Gastrocnemius medialis (tissue), 4 donors: ENCODE data around the gene CGB3.
"Not testable (repeated sequence)": the region's sequence is repeated elsewhere in the genome, so short reads cannot be mapped to it uniquely, and the experiment has no call there.

Source experiments
- CTCF ChIP-seq, 5 experiments: fragments of 450-650 bp in 3 of 5; fragments of 200-600 bp in 2 of 5; sonication (generic) in 2 of 5; IDR thresholded peaks in 4 of 5; conservative IDR thresholded peaks in 1 of 5; 1 replicate in 4 of 5; 2 replicates in 1 of 5; pipeline ENCODE4 v1.5.1; 2016 to 2019; ENCODE audit warnings: antibody characterized with exemption in 5 of 5, mild to moderate bottlenecking in 3 of 5, moderate library complexity in 3 of 5
- POLR2A ChIP-seq, 2 donors: fragments of 450-650 bp; IDR thresholded peaks; one replicate each; pipeline ENCODE4 v1.6.1; 2017; ENCODE audit warnings: antibody characterized with exemption in 2 of 2, mild to moderate bottlenecking in 2 of 2, moderate library complexity in 2 of 2

- TF ChIP-seq CTCF (IDR thresholded peaks at IDR 0.05 in 4 of 5, conservative IDR thresholded peaks at IDR 0.05 in 1 of 5); POLR2A (IDR thresholded peaks at IDR 0.05): not testable (repeated sequence)
These were observed 5.5 kb downstream of the CGB3 start for GRCh38 chr19:49018388-49019241.
